Urinary bladder (tissue), 4 donors: Measurements from ENCODE around the gene TAAR2. TPM values are rescaled to one million over a fixed set of nuclear protein-coding genes. Genes with fewer than 3 reads are reported as not detected.
A peak's percentile ranks its signal among the peaks of the same experiment; 100 is the strongest.

Experiments
- DNase-seq: peaks from one replicate; pipeline ENCODE4 v3.0.0-alpha.2; 2015; ENCODE audit errors: extremely low spot score
- H3K27ac ChIP-seq: one replicate; pipeline ENCODE4 v1.5.1; 2013; ENCODE audit warnings: low read depth, mild to moderate bottlenecking, moderate library complexity
- H3K36me3 ChIP-seq: one replicate; pipeline ENCODE4 v1.6.1; 2013; ENCODE audit warnings: mild to moderate bottlenecking, moderate library complexity; ENCODE audit not compliant: insufficient read depth
- H3K4me1 ChIP-seq: one replicate; pipeline ENCODE4 v1.6.1; 2013; ENCODE audit warnings: mild to moderate bottlenecking, moderate library complexity; ENCODE audit not compliant: insufficient read depth
- H3K4me3 ChIP-seq: one replicate; pipeline ENCODE4 v1.5.1; 2013; ENCODE audit warnings: low read depth, low read length
- WGBS: extraction: QIAGEN DNeasy Blood & Tissue Kit; methylation state at CpG from one replicate; pipeline ENCODE4 v1.1.7; 2013; 5-methylcytosine and 5-hydroxymethylcytosine counted together
- polyA plus RNA-seq: library from polyadenylated mRNA; stranded (reverse); fragments of 200-250 nt; gene quantifications from one replicate; pipeline ENCODE4 v1.2.3, GENCODE V29; 2013
- total RNA-seq: library from RNA; depleted of rRNA; stranded (reverse); fragments of >200 nt; gene quantifications from one replicate; pipeline ENCODE4 v1.2.3, GENCODE V29; 2014
- donor health status: healthy with polysubstance abuse.
- donor health status: healthy.

TAAR2 gene
- total RNA-seq (not detected), polyA plus RNA-seq (not detected)

GRCh38 chr6:132624175-132624574, at the start of gene TAAR2:
Gene TAAR2, minus strand, starts transcription at chr6:132624275. Its CDS starts 0 bp downstream, at chr6:132624275.
- 95% methylated on average over 6 of the region's 6 CpGs for WGBS
- no peaks in the 10 kb centered on the region for H3K36me3 ChIP-seq
- no peak within 1 kb of the TSS for H3K4me3 ChIP-seq
- H3K4me1 ChIP-seq = no peaks in the 10 kb centered on the region
- no peak within 1 kb of the TSS for H3K27ac ChIP-seq
- DNase-seq = no peak

- Histone ChIP-seq H3K27ac (no peak overlapping the region), H3K36me3 (no peaks in the 10 kb centered on the region), H3K4me1 (no peaks in the 10 kb centered on the region), H3K4me3 (no peak overlapping the region)
- DNase-seq = no peak
- 73% methylated on average over 10 of the region's 10 CpGs for WGBS
Measured at GRCh38 chr6:132673376-132674094, 49.5 kb upstream of the TAAR2 start.

- DNase-seq = no peak
- Histone ChIP-seq H3K4me1 (no peaks in the 10 kb centered on the region), H3K27ac (no peak overlapping the region), H3K4me3 (no peak overlapping the region), H3K36me3 (no peaks in the 10 kb centered on the region)
- 91% methylated on average over 1 of the region's 1 CpG for WGBS
Measured at GRCh38 chr6:132671295-132671694, 47.2 kb upstream of the TAAR2 start.

- 9% methylated on average over 4 of the region's 4 CpGs for WGBS
- peak; percentile 2 for DNase-seq
Measured at GRCh38 chr6:132669690-132670291, 45.7 kb upstream of the TAAR2 start.

GRCh38 chr6:132666118-132666517, 42.0 kb upstream of the TAAR2 start:
- no peak for DNase-seq
- 84% methylated on average over 4 of the region's 4 CpGs for WGBS
- Histone ChIP-seq H3K4me3 (no peak overlapping the region), H3K36me3 (no peaks in the 10 kb centered on the region), H3K27ac (no peak overlapping the region), H3K4me1 (no peaks in the 10 kb centered on the region)

More at GRCh38 chr6:132669690-132670291, 45.7 kb upstream of the TAAR2 start:
- no peak overlapping the region for H3K27ac ChIP-seq
- H3K4me3 ChIP-seq = no peak overlapping the region
- H3K4me1 ChIP-seq = no peaks in the 10 kb centered on the region
- no peaks in the 10 kb centered on the region for H3K36me3 ChIP-seq

GRCh38 chr6:132664309-132665034, 40.4 kb upstream of the TAAR2 start:
- no peak overlapping the region for H3K4me3 ChIP-seq

GRCh38 chr6:132663661-132664060, 39.6 kb upstream of the TAAR2 start:
- no peaks in the 10 kb centered on the region for H3K36me3 ChIP-seq
- no peak overlapping the region for H3K27ac ChIP-seq
- 52% methylated on average over 1 of the region's 1 CpG for WGBS
- no peaks in the 10 kb centered on the region for H3K4me1 ChIP-seq
- H3K4me3 ChIP-seq = no peak overlapping the region
- no peak for DNase-seq

More at GRCh38 chr6:132664309-132665034, 40.4 kb upstream of the TAAR2 start:
- DNase-seq = no peak
- WGBS = 97% methylated on average over 1 of the region's 1 CpG
- H3K4me1 ChIP-seq = no peaks in the 10 kb centered on the region
- no peaks in the 10 kb centered on the region for H3K36me3 ChIP-seq
- no peak overlapping the region for H3K27ac ChIP-seq

GRCh38 chr6:132661906-132662305, 37.8 kb upstream of the TAAR2 start:
- H3K4me3 ChIP-seq = no peak overlapping the region
- no peak for DNase-seq
- H3K27ac ChIP-seq = no peak overlapping the region
- no peaks in the 10 kb centered on the region for H3K4me1 ChIP-seq
- H3K36me3 ChIP-seq = no peaks in the 10 kb centered on the region
- WGBS = 72% methylated on average over 4 of the region's 4 CpGs

GRCh38 chr6:132659082-132659481, 35.0 kb upstream of the TAAR2 start, which contains the start of gene TAAR1:
Gene TAAR1, minus strand, starts transcription at chr6:132659182. Its CDS starts 13,179 bp downstream, at chr6:132646003.
- Histone ChIP-seq H3K27ac (no peak within 1 kb of the TSS), H3K36me3 (no peaks in the 10 kb centered on the region), H3K4me3 (no peak within 1 kb of the TSS), H3K4me1 (no peaks in the 10 kb centered on the region)
- no peak for DNase-seq
- WGBS = 84% methylated on average over 3 of the region's 3 CpGs

- no peak for DNase-seq
- no peaks in the 10 kb centered on the region for H3K4me1 ChIP-seq
- H3K36me3 ChIP-seq = no peaks in the 10 kb centered on the region
- no peak overlapping the region for H3K27ac ChIP-seq
- H3K4me3 ChIP-seq = no peak overlapping the region
- 84% methylated on average over 3 of the region's 3 CpGs for WGBS
Measured at GRCh38 chr6:132651062-132651461, 27.0 kb upstream of the TAAR2 start.

GRCh38 chr6:132650429-132650828, 26.4 kb upstream of the TAAR2 start:
- Histone ChIP-seq H3K27ac (no peak overlapping the region), H3K4me3 (no peak overlapping the region), H3K4me1 (no peaks in the 10 kb centered on the region), H3K36me3 (no peaks in the 10 kb centered on the region)
- 88% methylated on average over 1 of the region's 1 CpG for WGBS
- DNase-seq = no peak

GRCh38 chr6:132648828-132649227, 24.8 kb upstream of the TAAR2 start:
- H3K4me3 ChIP-seq = no peak overlapping the region
- H3K4me1 ChIP-seq = no peaks in the 10 kb centered on the region
- H3K36me3 ChIP-seq = no peaks in the 10 kb centered on the region
- no peak for DNase-seq
- WGBS = 42% methylated on average over 2 of the region's 2 CpGs
- H3K27ac ChIP-seq = no peak overlapping the region

GRCh38 chr6:132648356-132648755, 24.3 kb upstream of the TAAR2 start:
- WGBS = 40% methylated on average over 2 of the region's 2 CpGs
- no peaks in the 10 kb centered on the region for H3K4me1 ChIP-seq
- H3K36me3 ChIP-seq = no peaks in the 10 kb centered on the region
- H3K27ac ChIP-seq = no peak overlapping the region
- H3K4me3 ChIP-seq = no peak overlapping the region
- DNase-seq = no peak

GRCh38 chr6:132643547-132643946, 19.5 kb upstream of the TAAR2 start:
- H3K36me3 ChIP-seq = no peaks in the 10 kb centered on the region
- 50% methylated on average over 3 of the region's 3 CpGs for WGBS
- no peak overlapping the region for H3K4me3 ChIP-seq
- H3K4me1 ChIP-seq = no peaks in the 10 kb centered on the region
- H3K27ac ChIP-seq = no peak overlapping the region
- DNase-seq = no peak
